Heart right ventricle (tissue), 16 donors: Measurements from ENCODE around the gene ABHD8. TPM values are rescaled to one million over a fixed set of nuclear protein-coding genes. Genes with fewer than 3 reads are reported as not detected.

ENCODE experiments used
- ATAC-seq, 8 donors: fragments of 200-7000 bp; cut with Tn5 transposase; one replicate each; pipeline ENCODE4 v1.9.1; 2020; ENCODE audit warnings: mild to moderate bottlenecking in 8 of 8, moderate library complexity in 8 of 8, moderate number of reproducible peaks in 1 of 8
- DNase-seq, 2 donors: peaks; one replicate each; pipeline ENCODE4 v3.0.0-alpha.2; 2020
- H3K27ac ChIP-seq, 10 donors: fragments of 200-600 bp; sonication (generic) in 2 of 10; one replicate each; pipeline versions ENCODE4 v1.5.0 to v1.8.0; 2020 to 2022; ENCODE audit warnings: mild to moderate bottlenecking in 3 of 10
- H3K27me3 ChIP-seq, 7 donors: fragments of 200-600 bp; one replicate each; pipeline ENCODE4 v1.8.0; 2021 to 2022; ENCODE audit warnings: mild to moderate bottlenecking in 2 of 7
- H3K36me3 ChIP-seq, 9 donors: fragments of 200-600 bp; sonication (generic) in 1 of 9; one replicate each; pipeline versions ENCODE4 v1.5.0 to v1.8.0; 2020 to 2022; ENCODE audit warnings: mild to moderate bottlenecking in 2 of 9
- H3K4me1 ChIP-seq, 9 donors: fragments of 200-600 bp; sonication (generic) in 1 of 9; one replicate each; pipeline versions ENCODE4 v1.5.0 to v1.8.0; 2020 to 2022; ENCODE audit warnings: mild to moderate bottlenecking in 4 of 9
- H3K4me3 ChIP-seq, 10 donors: fragments of 200-600 bp; sonication (generic) in 2 of 10; one replicate each; pipeline versions ENCODE4 v1.5.0 to v1.8.0; 2020 to 2022; ENCODE audit warnings: mild to moderate bottlenecking in 7 of 10, moderate library complexity in 2 of 10
- H3K9me3 ChIP-seq, 11 donors: fragments of 200-600 bp in 10 of 11; sonication (generic) in 2 of 11; one replicate each; pipeline versions ENCODE4 v1.5.0 to v1.8.0; 2013 to 2022; ENCODE audit warnings: mild to moderate bottlenecking in 2 of 11, control low read depth in 1 of 11, moderate library complexity in 1 of 11
- WGBS, 2 donors: extraction: QIAGEN DNeasy Blood & Tissue Kit; methylation state at CpG; one replicate each; pipeline ENCODE4 v1.1.7; 2013; ENCODE audit warnings: inconsistent platforms in 1 of 2; 5-methylcytosine and 5-hydroxymethylcytosine counted together
- intact Hi-C, 10 donors: fragments of 100-400 bp; cut with DNase I; formaldehyde crosslinking; loops; one replicate each; pipeline versions ENCODE4 v1.11.1 to v1.14.2; 2022
- polyA plus RNA-seq, 2 donors: library from polyadenylated mRNA; stranded (reverse); fragments of 200-250 nt; gene quantifications; one replicate each; pipeline ENCODE4 v1.2.3, GENCODE V29; 2013
- total RNA-seq, 10 donors: library from RNA; stranded (reverse); fragmentation: NEBNext Ultra II Directional in 3 of 10; extraction: Animal tissue kit (Norgen Biotek cat#: 25700) in 3 of 10; gene quantifications; one replicate each; pipeline versions ENCODE4 v1.2.1 to v1.2.4, GENCODE V29; 2021 to 2023
- TF ChIP-seq, protein P1 (sequence below), 9 donors: fragments of 200-600 bp; sonication (generic) in 2 of 9; IDR thresholded peaks; one replicate each; pipeline versions ENCODE4 v1.5.0 to v1.8.0; 2021 to 2022; ENCODE audit warnings: antibody characterized with exemption in 9 of 9, mild to moderate bottlenecking in 5 of 9, moderate library complexity in 1 of 9
- donor health status: Arrhythmogenic right ventricular cardiomyopathy.
- donor health status: ischemic (EF 13 %, LVEDD 7.1; RV severe dilation, severe dysfunction).
- donor health status: healthy with polysubstance abuse.
- donor health status: DM: no; HTN: yes; CAD: no.
- donor health status: DM: no; HTN: no; CAD: no.
- donor health status: ischemic (EF 25% LVEDD 6.9; RV normal size, moderate dysfunction).
- donor health status: ischemic (EF 25% LVEDD 5.7; RV mildly dilated, moderate dysfunction).
- donor health status: healthy.
- donor health status: DM: yes; HTN: yes; CAD: no.
- donor health status: Ischemic cardiomyopathy.
- donor health status: ischemic (EF 35%, LVEDD 5.7; RV mildly dilated, moderate dysfunction).
- donor health status: nonischemic (EF 11% LVEDD 7.7; RV severe dilation, severe dysfunction).
- donor health status: DM: yes; HTN: yes; CAD: no.
- donor health status: PGD.
- donor health status: ischemic (EF 29% LVEDD 5.4; RV normal size, mild dysfunction).
- donor health status: nonischemic (EF 23%, LVEDD 6.1; RV moderate dilation, normal function).

Gene ABHD8
- total and polyA plus RNA-seq, 12 donors, result 6.0 to 16.9 (median 8.2) TPM

DNA sequence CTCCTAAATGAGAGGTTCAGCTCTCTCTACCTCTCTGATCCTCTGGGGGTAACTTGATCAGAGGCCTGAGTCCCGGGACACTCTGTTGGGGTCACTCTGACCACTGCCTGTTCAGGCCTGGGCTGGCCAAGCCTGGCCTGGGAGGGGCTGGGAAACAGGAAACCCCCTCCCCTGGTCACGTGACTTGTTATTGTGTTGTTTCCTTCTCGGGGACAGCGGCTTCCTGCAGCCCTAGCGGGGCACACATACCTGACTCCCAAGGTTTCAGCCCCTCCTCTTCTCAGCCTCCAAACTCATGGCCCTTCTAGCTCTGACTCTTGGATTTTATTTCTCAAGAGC, 38.6 kb downstream of the ABHD8 start, which contains the start of gene USHBP1:
USHBP1 (minus strand) TSS at position 105 of the 339 bp plus-strand sequence. CDS start 446 bp downstream, outside the sequence.
- DNase-seq, result peak; percentile 56 to 81
- intact Hi-C loops, result no loop called here

DNA sequence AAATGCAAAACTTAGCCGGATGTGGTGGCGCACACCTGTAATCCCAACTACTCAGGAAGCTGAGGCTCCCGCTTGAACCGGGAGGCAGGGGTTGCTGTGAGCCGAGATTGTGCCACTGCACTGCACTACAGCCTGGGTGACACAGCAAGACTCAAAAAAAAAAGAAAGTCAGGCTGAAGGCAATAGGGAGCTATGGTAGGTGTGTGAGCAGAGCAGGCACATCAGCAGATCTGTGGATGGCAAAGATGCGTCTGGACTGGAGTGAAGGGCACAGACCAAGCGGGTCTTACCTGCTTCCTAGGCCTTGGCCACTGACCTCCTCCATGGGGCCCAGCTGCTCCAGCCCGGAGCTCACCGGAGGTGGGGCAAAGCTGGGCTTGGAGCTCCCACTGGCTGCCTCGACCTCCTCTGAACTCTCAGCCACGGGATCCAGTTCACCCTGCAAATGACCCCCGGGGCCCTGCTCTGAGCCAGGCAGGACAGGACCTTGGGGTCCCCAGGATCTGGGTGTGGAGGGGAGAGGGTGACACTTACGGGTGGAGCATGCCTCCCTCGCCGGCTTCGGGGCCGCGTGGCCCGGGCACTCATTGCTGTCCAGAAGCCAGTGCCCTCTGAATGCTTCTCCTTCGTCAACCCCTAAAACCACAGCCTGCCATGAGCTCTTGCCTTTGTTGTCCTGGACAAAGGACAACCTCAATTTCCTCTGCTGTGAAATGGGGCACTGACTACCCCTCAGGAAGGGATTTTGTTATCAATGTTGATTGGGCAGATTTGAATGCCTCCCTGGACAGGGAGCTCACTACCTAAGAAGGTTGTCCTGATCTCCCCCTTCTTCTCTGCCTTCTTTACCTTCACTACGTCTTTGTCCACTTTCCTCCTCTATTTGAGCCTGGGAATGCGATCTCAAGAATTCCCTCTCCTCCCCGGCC, 39.2 kb downstream of the ABHD8 start:
- peaks cover 0 to 17% (median 3%) of the 10 kb centered on the region in 9 donors for H3K36me3 ChIP-seq
- H3K9me3 ChIP-seq, result peaks cover 0 to 12% (median 6%) of the 10 kb centered on the region in 11 donors
- DNase-seq, result no peak
- TF ChIP-seq, protein P1, sequence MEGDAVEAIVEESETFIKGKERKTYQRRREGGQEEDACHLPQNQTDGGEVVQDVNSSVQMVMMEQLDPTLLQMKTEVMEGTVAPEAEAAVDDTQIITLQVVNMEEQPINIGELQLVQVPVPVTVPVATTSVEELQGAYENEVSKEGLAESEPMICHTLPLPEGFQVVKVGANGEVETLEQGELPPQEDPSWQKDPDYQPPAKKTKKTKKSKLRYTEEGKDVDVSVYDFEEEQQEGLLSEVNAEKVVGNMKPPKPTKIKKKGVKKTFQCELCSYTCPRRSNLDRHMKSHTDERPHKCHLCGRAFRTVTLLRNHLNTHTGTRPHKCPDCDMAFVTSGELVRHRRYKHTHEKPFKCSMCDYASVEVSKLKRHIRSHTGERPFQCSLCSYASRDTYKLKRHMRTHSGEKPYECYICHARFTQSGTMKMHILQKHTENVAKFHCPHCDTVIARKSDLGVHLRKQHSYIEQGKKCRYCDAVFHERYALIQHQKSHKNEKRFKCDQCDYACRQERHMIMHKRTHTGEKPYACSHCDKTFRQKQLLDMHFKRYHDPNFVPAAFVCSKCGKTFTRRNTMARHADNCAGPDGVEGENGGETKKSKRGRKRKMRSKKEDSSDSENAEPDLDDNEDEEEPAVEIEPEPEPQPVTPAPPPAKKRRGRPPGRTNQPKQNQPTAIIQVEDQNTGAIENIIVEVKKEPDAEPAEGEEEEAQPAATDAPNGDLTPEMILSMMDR (IDR thresholded peaks at IDR 0.05), result no peak
- no peak for ATAC-seq
- H3K27ac ChIP-seq, result peak overlapping the region; percentile 70 to 96 (median 87)
- peaks cover 2 to 52% (median 20%) of the 10 kb centered on the region in 9 donors for H3K4me1 ChIP-seq
- intact Hi-C loops, result no loop called here
- WGBS, 2 donors, result 67 to 68% methylated on average over 23 of the region's 23 CpGs
- peak overlapping the region; percentile 41 to 71 (median 60) for H3K4me3 ChIP-seq
- no peaks in the 10 kb centered on the region for H3K27me3 ChIP-seq

More for the DNA sequence above, 38.6 kb downstream of the ABHD8 start, which contains the start of gene USHBP1:
- Histone ChIP-seq H3K36me3 (peaks cover 0 to 17% (median 9%) of the 10 kb centered on the region in 9 donors), H3K4me1 (peaks cover 2 to 52% (median 20%) of the 10 kb centered on the region in 9 donors), H3K27ac (peak within 1 kb of the TSS; percentile 70 to 96 (median 87)), H3K4me3 (peak within 1 kb of the TSS; percentile 41 to 71 (median 60)), H3K9me3 (peaks cover 0 to 6% (median 0%) of the 10 kb centered on the region in 11 donors), H3K27me3 (no peaks in the 10 kb centered on the region)
- 17 to 37% methylated on average over 5 of the region's 5 CpGs for WGBS, 2 donors
- peak; percentile 4 to 70 (median 42) for ATAC-seq
- TF ChIP-seq, protein P1 (IDR thresholded peaks at IDR 0.05), result no peak

DNA sequence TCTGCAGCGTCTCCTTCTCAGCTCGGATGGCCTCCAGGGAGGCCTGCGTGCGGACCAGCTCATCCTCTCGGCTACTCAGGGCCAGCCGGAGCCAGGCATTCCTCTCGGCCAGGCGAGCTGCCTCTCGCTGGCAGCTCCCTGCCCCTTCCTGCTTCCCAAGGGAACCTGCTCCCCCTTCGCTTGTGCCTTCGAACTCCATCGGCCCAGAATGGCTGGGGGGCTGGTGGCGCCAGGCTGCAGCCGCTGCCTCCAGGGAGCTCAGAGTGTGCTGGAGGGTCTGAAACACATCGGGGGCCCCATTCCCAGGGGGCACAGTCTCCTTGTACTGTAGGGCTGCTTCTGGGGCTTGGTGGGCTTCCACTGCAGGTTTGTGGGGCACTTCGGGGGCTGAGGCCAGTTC, 40.7 kb downstream of the ABHD8 start:
- H3K4me3 ChIP-seq, result peak overlapping the region in 9 of 10 donors; percentile 47 to 71 (median 61)

More for the DNA sequence above, 40.7 kb downstream of the ABHD8 start:
- Histone ChIP-seq H3K36me3 (peaks cover 0 to 28% (median 0%) of the 10 kb centered on the region in 9 donors), H3K4me1 (peaks cover 0 to 44% (median 10%) of the 10 kb centered on the region in 9 donors), H3K27ac (peak overlapping the region in 6 of 10 donors; percentile 4 to 95 (median 64)), H3K9me3 (peaks cover 0 to 16% (median 6%) of the 10 kb centered on the region in 11 donors), H3K27me3 (no peaks in the 10 kb centered on the region)
- intact Hi-C loops, result no loop called here
- TF ChIP-seq, protein P1 (IDR thresholded peaks at IDR 0.05), result no peak
- DNase-seq (no peak), ATAC-seq (no peak)
- 50 to 55% methylated on average over 16 of the region's 16 CpGs for WGBS, 2 donors
